Stimulated activated CD8-positive, alpha-beta memory T cell treated with anti-CD3 and anti-CD28 coated beads, Interleukin-15, amount 100 ng/mL, for 1 hour (primary cell): ENCODE data around the gene CDKN2B.

ENCODE experiments used
- DNase-seq: peaks from one replicate; pipeline ENCODE4 v3.0.0-alpha.2; 2020; ENCODE audit warnings: low read depth

Gene CDKN2B

GRCh38 chr9:21993893-21994555 lies 15.1 kb downstream of the CDKN2B start, which contains the start of gene CDKN2A:
CDKN2A (minus strand) TSS chr9:21994392.
- DNase-seq: no peak

- DNase-seq: no peak
Measured at GRCh38 chr9:21993007-21993406, 16.1 kb downstream of the CDKN2B start.

GRCh38 chr9:21991072-21991959 lies 17.8 kb downstream of the CDKN2B start:
- no peak for DNase-seq

GRCh38 chr9:21989440-21990189 lies 19.5 kb downstream of the CDKN2B start:
- no peak for DNase-seq

GRCh38 chr9:21988056-21988990 lies 20.8 kb downstream of the CDKN2B start:
- no peak for DNase-seq

DNA sequence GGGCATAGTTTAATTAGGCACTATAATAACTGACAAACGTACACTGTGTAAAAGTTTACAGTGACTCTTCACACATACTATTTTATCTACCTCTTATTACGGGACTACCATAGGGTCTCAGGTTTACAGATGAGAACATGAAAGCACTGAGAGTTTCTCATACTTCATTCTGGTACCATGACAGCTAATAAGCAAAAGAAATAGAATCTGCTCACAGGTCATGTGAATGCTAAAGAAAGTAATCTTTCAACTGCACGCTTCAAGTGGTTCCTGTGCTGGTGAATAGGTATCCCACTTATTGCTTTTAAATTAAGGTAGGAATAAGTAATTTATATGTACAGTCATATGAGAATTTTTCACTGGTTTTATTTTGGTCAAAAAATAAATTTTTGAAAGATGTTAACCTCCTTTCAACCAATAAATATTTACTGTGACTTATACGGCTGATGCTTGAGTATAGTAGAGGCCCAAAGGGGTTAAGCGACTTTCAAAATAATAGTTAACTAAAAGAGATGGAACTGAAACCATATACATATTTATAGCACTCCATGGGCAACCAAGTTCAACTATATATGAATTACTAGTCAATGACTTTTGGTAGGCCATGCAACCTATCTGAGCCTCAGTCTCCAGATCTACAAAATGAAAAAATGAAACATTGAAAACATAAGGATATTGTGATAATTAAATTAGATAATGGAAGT lies 23.0 kb downstream of the CDKN2B start:
- no peak for DNase-seq

GRCh38 chr9:21984101-21984500 lies 25.0 kb downstream of the CDKN2B start:
- DNase-seq: no peak

- DNase-seq: no peak
Measured at GRCh38 chr9:21983561-21983935, 25.6 kb downstream of the CDKN2B start.

GRCh38 chr9:21982861-21983560 lies 26.1 kb downstream of the CDKN2B start:
- DNase-seq: no peak

DNA sequence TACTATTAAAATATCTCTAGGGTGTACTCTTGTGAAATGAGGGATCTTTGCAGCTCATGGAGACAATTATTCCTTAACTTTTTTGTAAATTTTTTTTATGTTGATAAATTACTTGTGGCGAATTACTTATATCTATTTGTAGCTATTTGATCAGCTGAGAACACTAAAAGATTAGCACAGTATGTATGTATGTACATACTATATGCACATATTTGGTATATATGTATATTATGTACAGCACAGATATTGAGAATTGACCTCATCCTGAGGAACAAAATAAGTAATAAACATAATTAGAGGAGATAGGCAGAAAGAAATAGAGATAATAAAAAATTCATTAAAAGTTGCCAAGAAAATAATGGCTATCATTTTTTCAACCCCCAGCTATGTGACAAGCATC lies 26.7 kb downstream of the CDKN2B start:
- no peak for DNase-seq

DNA sequence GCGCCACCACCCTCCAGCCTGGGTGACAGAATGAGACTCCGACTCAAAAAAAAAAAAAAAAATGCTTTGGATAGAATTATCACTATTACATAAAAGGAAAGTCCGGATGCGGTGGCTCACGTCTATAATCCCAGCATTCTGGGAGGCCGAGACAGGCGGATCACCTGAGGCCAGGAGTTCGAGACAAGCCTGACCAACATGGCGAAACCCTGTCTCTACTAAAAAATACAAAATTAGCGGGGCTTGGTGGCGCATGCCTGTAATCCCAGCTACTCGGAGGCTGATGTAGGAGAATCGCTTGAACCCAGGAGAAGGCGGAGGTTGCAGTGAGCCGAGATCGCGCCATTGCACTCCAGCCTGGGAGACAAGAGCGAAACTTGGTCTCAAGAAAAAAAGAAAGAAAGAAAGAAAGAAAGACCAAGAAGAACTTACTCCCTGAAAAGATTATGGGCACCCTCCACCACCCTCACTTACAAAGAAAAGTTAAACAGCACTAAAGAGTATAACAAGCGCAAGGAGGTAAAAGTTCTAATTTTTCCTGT lies 32.7 kb downstream of the CDKN2B start:
- no peak for DNase-seq

- DNase-seq: no peak
Measured at GRCh38 chr9:21974722-21975409, 34.2 kb downstream of the CDKN2B start.

- no peak for DNase-seq
Measured at GRCh38 chr9:21974343-21974721, 34.8 kb downstream of the CDKN2B start.

DNA sequence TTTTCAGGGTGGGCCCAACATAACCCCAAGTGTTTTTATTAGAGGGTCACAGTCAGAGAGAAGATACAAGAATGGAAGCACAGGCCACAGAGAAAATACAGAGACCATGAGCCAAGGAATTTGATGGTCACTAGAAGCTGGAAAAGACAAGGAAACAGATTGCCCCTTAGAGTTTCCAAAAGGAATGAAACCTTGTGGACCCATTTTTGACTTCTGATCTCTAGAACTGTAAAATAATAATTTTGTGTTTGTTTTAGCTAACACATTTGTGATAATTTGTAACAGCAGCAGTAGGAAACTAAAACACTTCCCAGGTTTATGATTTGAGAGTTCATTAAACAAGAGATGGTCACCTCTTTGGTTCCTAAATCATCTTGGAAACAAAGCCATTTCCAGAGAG lies 36.7 kb downstream of the CDKN2B start:
- no peak for DNase-seq

DNA sequence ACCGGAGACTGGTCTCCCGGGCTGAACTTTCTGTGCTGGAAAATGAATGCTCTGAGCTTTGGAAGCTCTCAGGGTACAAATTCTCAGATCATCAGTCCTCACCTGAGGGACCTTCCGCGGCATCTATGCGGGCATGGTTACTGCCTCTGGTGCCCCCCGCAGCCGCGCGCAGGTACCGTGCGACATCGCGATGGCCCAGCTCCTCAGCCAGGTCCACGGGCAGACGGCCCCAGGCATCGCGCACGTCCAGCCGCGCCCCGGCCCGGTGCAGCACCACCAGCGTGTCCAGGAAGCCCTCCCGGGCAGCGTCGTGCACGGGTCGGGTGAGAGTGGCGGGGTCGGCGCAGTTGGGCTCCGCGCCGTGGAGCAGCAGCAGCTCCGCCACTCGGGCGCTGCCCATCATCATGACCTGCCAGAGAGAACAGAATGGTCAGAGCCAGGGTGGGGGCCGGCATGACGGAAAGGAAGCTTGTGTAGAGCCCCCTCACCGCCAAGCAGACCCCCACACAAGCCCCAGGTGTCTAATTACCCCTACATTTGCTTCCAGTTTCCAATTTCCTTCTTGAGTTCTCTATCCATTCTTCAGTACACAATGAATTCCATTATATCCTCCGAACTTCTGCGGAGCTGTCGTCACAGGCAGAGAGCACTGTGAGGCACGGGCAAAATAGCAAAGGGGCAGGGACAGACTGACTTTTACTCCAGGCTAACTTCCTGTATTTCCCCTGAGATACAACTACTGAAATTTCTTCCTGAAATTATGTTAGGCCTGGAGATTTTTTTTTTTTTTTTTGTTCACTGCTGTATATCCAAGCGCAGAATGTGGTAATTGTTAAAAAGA lies 38.1 kb downstream of the CDKN2B start:
- no peak for DNase-seq

DNA sequence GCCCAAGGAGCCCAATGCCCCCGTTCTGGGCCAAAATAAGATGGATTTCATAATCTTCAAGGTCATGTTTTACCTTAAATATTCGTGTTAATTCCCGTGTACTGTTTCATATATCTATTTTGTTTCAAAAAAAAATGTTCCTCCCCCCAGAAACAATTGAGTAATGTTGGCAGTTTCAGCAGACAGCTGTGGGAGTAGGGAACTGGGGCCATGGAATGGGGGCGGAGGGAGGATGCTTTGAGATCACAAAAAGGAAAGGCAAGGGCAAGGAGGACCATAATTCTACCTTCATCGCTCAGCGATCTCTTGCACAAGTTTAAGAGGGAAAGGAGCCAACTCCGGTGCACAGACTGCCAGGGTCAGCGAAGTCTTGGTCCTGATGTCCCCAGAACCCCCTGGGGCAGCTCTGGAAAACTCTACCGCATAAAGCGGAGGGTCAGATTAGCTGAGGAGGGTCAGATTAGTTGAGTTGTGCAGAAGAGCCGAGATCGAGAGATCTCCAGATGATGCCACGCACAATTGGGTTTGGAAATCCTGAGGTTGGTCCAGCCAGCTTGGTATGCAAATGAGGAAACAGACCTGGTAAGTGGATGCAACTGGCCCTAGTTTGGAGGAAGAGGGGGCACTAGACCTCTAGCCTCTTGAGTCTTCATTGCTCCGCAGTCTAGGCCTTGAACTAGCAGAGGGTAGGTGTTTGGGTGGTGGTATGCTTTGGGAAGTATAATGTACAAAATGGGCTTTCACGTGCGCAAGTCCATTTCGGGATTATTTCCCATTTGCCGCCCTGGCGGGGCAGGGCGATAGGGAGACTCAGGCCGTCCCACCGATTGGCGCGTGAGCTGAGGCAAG lies 38.9 kb downstream of the CDKN2B start:
- no peak for DNase-seq
